GM23338 (cell line): ENCODE measurements around the gene METTL22. TPM values are rescaled to one million over a fixed set of nuclear protein-coding genes. Genes with fewer than 3 reads are reported as not detected.

Experiments
- ATAC-seq: fragments of 200-7000 bp; cut with Tn5 transposase; 3 replicates; pipeline ENCODE4 v1.9.1; 2020
- DNase-seq: peaks from one replicate; pipeline ENCODE4 v3.0.0-alpha.2; 2015; ENCODE audit warnings: low spot score
- H2AFZ ChIP-seq: fragments of 200-600 bp; sonication (generic); 2 replicates; pipeline ENCODE4 v1.8.0; 2016; ENCODE audit warnings: antibody characterized with exemption, mild to moderate bottlenecking, moderate library complexity
- H3F3A ChIP-seq: fragments of 200-600 bp; sonication (generic); replicated peaks from 2 replicates; pipeline ENCODE4 v1.8.0; 2017; ENCODE audit warnings: antibody characterized with exemption, mixed run types, low read depth
- H3K27ac ChIP-seq: fragments of 200-600 bp; sonication (generic); 2 replicates; pipeline ENCODE4 v1.6.1; 2016; ENCODE audit warnings: low read depth
- H3K27me3 ChIP-seq: fragments of 200-600 bp; sonication (generic); 2 replicates; pipeline ENCODE4 v1.8.0; 2016; ENCODE audit warnings: mild to moderate bottlenecking, mixed run types, moderate library complexity; ENCODE audit not compliant: insufficient read depth
- H3K36me3 ChIP-seq: fragments of 200-600 bp; sonication (generic); 2 replicates; pipeline ENCODE4 v1.8.0; 2016; ENCODE audit warnings: mild to moderate bottlenecking; ENCODE audit not compliant: insufficient read depth
- H3K4me1 ChIP-seq: fragments of 200-600 bp; sonication (generic); 2 replicates; pipeline ENCODE4 v1.8.0; 2016; ENCODE audit warnings: mild to moderate bottlenecking, moderate library complexity; ENCODE audit not compliant: insufficient read depth
- H3K4me2 ChIP-seq: fragments of 200-600 bp; sonication (generic); 2 replicates; pipeline ENCODE4 v1.7.1; 2017; ENCODE audit warnings: mixed run types
- H3K4me3 ChIP-seq: fragments of 200-600 bp; sonication (generic); 2 replicates; pipeline ENCODE4 v1.6.1; 2016; ENCODE audit warnings: mixed run types
- H3K79me2 ChIP-seq: fragments of 200-600 bp; sonication (generic); replicated peaks from 2 replicates; pipeline ENCODE4 v1.8.0; 2017; ENCODE audit warnings: mild to moderate bottlenecking; ENCODE audit not compliant: insufficient read depth
- H3K9me2 ChIP-seq: fragments of 200-600 bp; sonication (generic); 2 replicates; pipeline ENCODE4 v1.8.0; 2017; ENCODE audit not compliant: insufficient read depth
- H4K20me1 ChIP-seq: fragments of 200-600 bp; sonication (generic); replicated peaks from 2 replicates; pipeline ENCODE4 v1.8.0; 2017; ENCODE audit warnings: mild to moderate bottlenecking; ENCODE audit not compliant: insufficient read depth
- H3K27ac Mint-ChIP-seq: 2 replicates; pipeline ENCODE4 v1.8.0; 2020; ENCODE audit warnings: inconsistent platforms, mild to moderate bottlenecking, moderate library complexity, mixed read lengths
- H3K27me3 Mint-ChIP-seq: 3 replicates; pipeline ENCODE4 v1.8.0; 2022; ENCODE audit warnings: low read depth, mild to moderate bottlenecking, moderate library complexity, mixed read lengths, inconsistent platforms; ENCODE audit not compliant: insufficient read depth, poor library complexity
- H3K36me3 Mint-ChIP-seq: 3 replicates; pipeline ENCODE4 v1.8.0; 2021; ENCODE audit warnings: low read depth, mild to moderate bottlenecking, inconsistent platforms, moderate library complexity, mixed read lengths
- H3K4me1 Mint-ChIP-seq: 3 replicates; pipeline ENCODE4 v1.8.0; 2020; ENCODE audit warnings: mild to moderate bottlenecking, inconsistent platforms, mixed read lengths
- H3K4me3 Mint-ChIP-seq: 3 replicates; pipeline ENCODE4 v1.8.0; 2021; ENCODE audit warnings: moderate library complexity, mild to moderate bottlenecking, inconsistent platforms, mixed read lengths
- H3K9me3 Mint-ChIP-seq: 3 replicates; pipeline ENCODE4 v1.8.0; 2020; ENCODE audit warnings: moderate library complexity, mild to moderate bottlenecking, inconsistent platforms, mixed read lengths
- CREB1 ChIP-seq: fragments of 250-450 bp; sonication (Bioruptor Pico); IDR thresholded peaks from 2 replicates; pipeline ENCODE4 v1.5.0; 2020; ENCODE audit warnings: low read depth, mild to moderate bottlenecking, moderate library complexity
- CTCF ChIP-seq, 2 experiments: fragments of 200-600 bp in 1 of 2; sonication (generic) in 1 of 2; conservative IDR thresholded peaks; 2 replicates each; pipeline versions ENCODE4 v1.5.1 to v1.6.1; 2016 to 2017; ENCODE audit warnings: antibody characterized with exemption in 2 of 2, low read depth in 2 of 2, mild to moderate bottlenecking in 2 of 2, moderate library complexity in 1 of 2
- ETS1 ChIP-seq: IDR thresholded peaks from 2 replicates; pipeline ENCODE4 v1.6.1; 2016; ENCODE audit warnings: antibody characterized with exemption
- EZH2 ChIP-seq: fragments of 200-600 bp; sonication (generic); IDR thresholded peaks from one replicate; pipeline ENCODE4 v1.8.0; 2017; ENCODE audit warnings: antibody characterized with exemption, mild to moderate bottlenecking, low read depth; ENCODE audit not compliant: unreplicated experiment
- EZH2phosphoT487 ChIP-seq: fragments of 200-600 bp; sonication (generic); IDR thresholded peaks from one replicate; pipeline ENCODE4 v1.8.1; 2018; ENCODE audit warnings: antibody characterized with exemption; ENCODE audit not compliant: unreplicated experiment
- JUNB ChIP-seq: IDR thresholded peaks from one replicate; pipeline ENCODE4 v1.6.1; 2016; ENCODE audit warnings: antibody characterized with exemption; ENCODE audit not compliant: unreplicated experiment
- NANOG ChIP-seq: IDR thresholded peaks from 2 replicates; pipeline ENCODE4 v1.6.1; 2016; ENCODE audit warnings: antibody characterized with exemption, borderline replicate concordance
- POLR2AphosphoS5 ChIP-seq: IDR thresholded peaks from 2 replicates; pipeline ENCODE4 v1.6.1; 2016; ENCODE audit warnings: antibody characterized with exemption, low read depth
- REST ChIP-seq: IDR thresholded peaks from one replicate; pipeline ENCODE4 v1.6.1; 2018; ENCODE audit warnings: antibody characterized with exemption; ENCODE audit not compliant: unreplicated experiment
- STAT1 ChIP-seq: IDR thresholded peaks from one replicate; pipeline ENCODE4 v1.6.1; 2016; ENCODE audit warnings: antibody characterized with exemption; ENCODE audit not compliant: unreplicated experiment
- ZNF114 ChIP-seq: fragments of 250-450 bp; sonication (Bioruptor Pico); IDR thresholded peaks from 2 replicates; pipeline ENCODE4 v1.5.0; 2020; ENCODE audit warnings: mild to moderate bottlenecking, moderate library complexity
- ZNF331 ChIP-seq: fragments of 250-450 bp; sonication (Bioruptor Pico); IDR thresholded peaks from 2 replicates; pipeline ENCODE4 v1.5.0; 2020; ENCODE audit warnings: low read depth, mild to moderate bottlenecking, moderate library complexity
- ZNF462 ChIP-seq: fragments of 250-450 bp; sonication (Bioruptor Pico); IDR thresholded peaks from 2 replicates; pipeline ENCODE4 v1.5.0; 2020; ENCODE audit warnings: mild to moderate bottlenecking, moderate library complexity
- polyA plus RNA-seq: library from polyadenylated mRNA; unstranded; fragments of >200 nt; fragmentation: Nextera tagmentation; extraction: Ambion mirVana; gene quantifications from 2 replicates; pipeline ENCODE4 v1.2.1, GENCODE V29; 2016
- total RNA-seq: library from RNA; depleted of rRNA; stranded (reverse); fragments of >200 nt; shearing (Covaris generic); gene quantifications from 2 replicates; pipeline ENCODE4 v1.2.3, GENCODE V29; 2014

Gene METTL22
- total and polyA plus RNA-seq, 2 experiments from 2014 or later, result 51.4 to 51.8 TPM

- Mint-ChIP-seq H3K27me3 (peaks cover 13% of the 10 kb centered on the region), H3K4me3 (no peak overlapping the region), H3K9me3 (no peaks in the 10 kb centered on the region), H3K36me3 (no peaks in the 10 kb centered on the region), H3K4me1 (peaks cover 21% of the 10 kb centered on the region; the same call in 2 of the 3 replicates), H3K27ac (no peak overlapping the region)
- no peak for DNase-seq
- no peaks in the 10 kb centered on the region for H3K79me2 ChIP-seq
- H3K27ac ChIP-seq, result no peak overlapping the region
- H3K27me3 ChIP-seq, result no peaks in the 10 kb centered on the region
- H4K20me1 ChIP-seq, result no peaks in the 10 kb centered on the region; the same call in 1 of the 2 replicates
- no peak overlapping the region for H2AFZ ChIP-seq
- no peak overlapping the region for H3K4me3 ChIP-seq
- H3F3A ChIP-seq, result no peaks in the 10 kb centered on the region
- no peaks in the 10 kb centered on the region for H3K9me2 ChIP-seq
- ATAC-seq, result no peak
- TF ChIP-seq CREB1 (CRISPR knock-in tag) (no peak), ETS1 (no peak), ZNF114 (CRISPR knock-in tag) (no peak), STAT1 (no peak), NANOG (no peak), ZNF331 (CRISPR knock-in tag) (no peak), ZNF462 (CRISPR knock-in tag) (no peak), EZH2 (no peak), REST (no peak), EZH2phosphoT487 (no peak), JUNB (no peak), POLR2AphosphoS5 (no peak), CTCF (conservative IDR thresholded peaks at IDR 0.05; ENCODE audit: low read depth in 2 of 2) (no peak)
- no peak overlapping the region for H3K4me2 ChIP-seq
- peaks cover 11% of the 10 kb centered on the region for H3K4me1 ChIP-seq
- H3K36me3 ChIP-seq, result no peaks in the 10 kb centered on the region
Measured at GRCh38 chr16:8668113-8668512, 46.6 kb downstream of the METTL22 start.
